IMR-90 (cell line): ENCODE measurements around the gene AKT1S1. TPM values are rescaled to one million over a fixed set of nuclear protein-coding genes. Genes with fewer than 3 reads are reported as not detected.
A peak's percentile ranks its signal among the peaks of the same experiment; 100 is the strongest.

Experiments used
- ATAC-seq: fragments of 200-7000 bp; cut with Tn5 transposase; 2 replicates; pipeline ENCODE4 v1.9.1; 2020; ENCODE audit warnings: low read depth, mild to moderate bottlenecking, moderate library complexity
- BruUV-seq: library from RNA; stranded (reverse); fragments of 400-500 nt; replicated peaks from 2 replicates; lab custom pipeline; 2021; lab: Mats Ljungman, UMichigan
- CTCF ChIA-PET: fragments of 300-600 bp; formaldehyde crosslinking; extraction: SDS; loops from one replicate; lab custom pipeline; 2021; ENCODE audit warnings: antibody characterized with exemption; lab: Yijun Ruan, JAX
- POLR2A ChIA-PET: fragments of 300-600 bp; sonication (Branson Sonifier 250); formaldehyde crosslinking; loops from one replicate; lab custom pipeline; 2022; ENCODE audit warnings: antibody characterized with exemption; ENCODE audit not compliant: unreplicated experiment; lab: Charles Lee
- DNase-seq: peaks from one replicate; pipeline ENCODE4 v3.0.0; 2013
- H2AFZ ChIP-seq: replicated peaks from 2 replicates; pipeline ENCODE3; 2013; ENCODE audit warnings: low read length, mild to moderate bottlenecking; ENCODE audit not compliant: poor library complexity
- H2AK5ac ChIP-seq: 2 replicates; pipeline ENCODE4 v1.6.1; 2013; ENCODE audit warnings: low read depth, low read length, inconsistent platforms
- H2AK9ac ChIP-seq: replicated peaks from 2 replicates; pipeline ENCODE3; 2013; ENCODE audit warnings: mild to moderate bottlenecking, low read depth, low read length, moderate library complexity; ENCODE audit not compliant: poor library complexity
- H2BK120ac ChIP-seq: 2 replicates; pipeline ENCODE4 v1.6.1; 2013; ENCODE audit warnings: low read depth, low read length, inconsistent platforms
- H2BK15ac ChIP-seq: 3 replicates; pipeline ENCODE4 v1.6.1; 2013; ENCODE audit warnings: low read depth, low read length, inconsistent platforms
- H2BK20ac ChIP-seq: 2 replicates; pipeline ENCODE4 v1.6.1; 2013; ENCODE audit warnings: low read depth, mild to moderate bottlenecking, inconsistent platforms, low read length, moderate library complexity
- H2BK5ac ChIP-seq: 2 replicates; pipeline ENCODE4 v1.6.1; 2013; ENCODE audit warnings: mild to moderate bottlenecking, low read depth, low read length, inconsistent platforms; ENCODE audit not compliant: poor library complexity, severe bottlenecking
- H3K14ac ChIP-seq: replicated peaks from 2 replicates; pipeline ENCODE4 v1.6.1; 2013; ENCODE audit warnings: low read depth, low read length, inconsistent platforms
- H3K18ac ChIP-seq: 2 replicates; pipeline ENCODE4 v1.6.1; 2013; ENCODE audit warnings: low read depth, low read length, control low read depth
- H3K23ac ChIP-seq: 2 replicates; pipeline ENCODE4 v1.6.1; 2013; ENCODE audit warnings: low read depth, low read length, inconsistent platforms
- H3K27ac ChIP-seq: 2 replicates; pipeline ENCODE4 v1.5.1; 2013; ENCODE audit warnings: mild to moderate bottlenecking, control low read depth, low read length; ENCODE audit not compliant: insufficient read depth
- H3K27me3 ChIP-seq: 2 replicates; pipeline ENCODE4 v1.6.1; 2013; ENCODE audit warnings: low read length; ENCODE audit not compliant: control insufficient read depth, insufficient read depth
- H3K36me3 ChIP-seq: 2 replicates; pipeline ENCODE4 v1.6.1; 2013; ENCODE audit warnings: low read length, mixed read lengths; ENCODE audit not compliant: control insufficient read depth, insufficient read depth
- H3K4ac ChIP-seq: 2 replicates; pipeline ENCODE4 v1.6.1; 2013; ENCODE audit warnings: low read depth, low read length, inconsistent platforms
- H3K4me1 ChIP-seq: 2 replicates; pipeline ENCODE4 v1.6.1; 2013; ENCODE audit warnings: low read length, mixed read lengths; ENCODE audit not compliant: control insufficient read depth, insufficient read depth
- H3K4me2 ChIP-seq: 2 replicates; pipeline ENCODE4 v1.6.1; 2013; ENCODE audit warnings: low read depth, mild to moderate bottlenecking, control low read depth, low read length, moderate library complexity
- H3K4me3 ChIP-seq: 2 replicates; pipeline ENCODE4 v1.5.1; 2013; ENCODE audit warnings: low read depth, mild to moderate bottlenecking, control low read depth, low read length, moderate library complexity; ENCODE audit not compliant: insufficient read depth
- H3K56ac ChIP-seq: 2 replicates; pipeline ENCODE4 v1.6.1; 2013; ENCODE audit warnings: low read length, inconsistent platforms; ENCODE audit not compliant: insufficient read depth; ENCODE audit errors: extremely low read depth
- H3K79me1 ChIP-seq, 2 experiments: 2 replicates each; pipeline ENCODE4 v1.6.1; 2013; ENCODE audit warnings: low read length in 2 of 2, inconsistent platforms in 1 of 2, low read depth in 1 of 2
- H3K9ac ChIP-seq: 2 replicates; pipeline ENCODE4 v1.6.1; 2013; ENCODE audit warnings: low read depth, low read length, control low read depth
- H3K9me1 ChIP-seq: 2 replicates; pipeline ENCODE4 v1.6.1; 2013; ENCODE audit warnings: low read length, inconsistent platforms; ENCODE audit not compliant: insufficient read depth
- H3K9me3 ChIP-seq: 2 replicates; pipeline ENCODE4 v1.6.1; 2013; ENCODE audit warnings: low read length; ENCODE audit not compliant: control insufficient read depth, insufficient read depth
- H4K20me1 ChIP-seq: 2 replicates; pipeline ENCODE4 v1.6.1; 2013; ENCODE audit warnings: low read length, inconsistent platforms; ENCODE audit not compliant: insufficient read depth
- H4K5ac ChIP-seq: 2 replicates; pipeline ENCODE4 v1.6.1; 2013; ENCODE audit warnings: mild to moderate bottlenecking, low read depth, low read length, control low read depth
- H4K8ac ChIP-seq, 2 experiments: 2 replicates each; pipeline ENCODE4 v1.6.1; 2013; ENCODE audit warnings: low read depth in 2 of 2, low read length in 2 of 2, control low read depth in 1 of 2, inconsistent platforms in 1 of 2
- H4K91ac ChIP-seq: 2 replicates; pipeline ENCODE4 v1.6.1; 2013; ENCODE audit warnings: low read depth, low read length, inconsistent platforms; ENCODE audit not compliant: insufficient read depth
- BHLHE40 ChIP-seq: fragments of 150-350 bp; IDR thresholded peaks from 2 replicates; pipeline ENCODE4 v1.6.1; 2016; ENCODE audit warnings: mild to moderate bottlenecking, low read depth, low read length
- CEBPB ChIP-seq: IDR thresholded peaks from 2 replicates; pipeline ENCODE4 v1.6.1; 2012; ENCODE audit warnings: low read depth, low read length, improper control_type of control experiment
- CTCF ChIP-seq: conservative IDR thresholded peaks from 2 replicates; pipeline ENCODE4 v1.5.1; 2012; ENCODE audit warnings: mild to moderate bottlenecking, low read depth, low read length, improper control_type of control experiment
- FOS ChIP-seq: fragments of 150-350 bp; IDR thresholded peaks from 2 replicates; pipeline ENCODE4 v1.6.1; 2016; ENCODE audit warnings: low read depth, low read length
- MAZ ChIP-seq: IDR thresholded peaks from 2 replicates; pipeline ENCODE4 v1.6.1; 2012; ENCODE audit warnings: low read depth, mild to moderate bottlenecking, low read length, improper control_type of control experiment, moderate library complexity, borderline replicate concordance
- RAD21 ChIP-seq: IDR thresholded peaks from 2 replicates; pipeline ENCODE4 v1.6.1; 2012; ENCODE audit warnings: low read length, improper control_type of control experiment
- USF2 ChIP-seq: fragments of 150-350 bp; IDR thresholded peaks from 2 replicates; pipeline ENCODE4 v1.6.1; 2017; ENCODE audit warnings: mild to moderate bottlenecking, antibody characterized with exemption, low read length, low read depth
- WGBS, 2 experiments: methylation state at CpG; one replicate each; pipeline versions ENCODE4 v1.1.5 to v1.1.7; 2013; ENCODE audit warnings: missing lambda C conversion rate in 2 of 2; ENCODE audit not compliant: insufficient read length in 1 of 2; ENCODE audit errors: extremely low coverage in 2 of 2; 5-methylcytosine and 5-hydroxymethylcytosine counted together
- dilution Hi-C: fragments of 300-500 bp; cut with HindIII; formaldehyde crosslinking; loops from one replicate; pipeline ENCODE4 v1.14.3; 2018; ENCODE audit warnings: low sequenced_read_pairs; ENCODE audit not compliant: unreplicated experiment
- in situ Hi-C: fragments of 300-500 bp; cut with MboI; formaldehyde crosslinking; loops from 3 replicates; pipeline ENCODE4 v1.14.3; 2019; ENCODE audit warnings: low sequenced_read_pairs, inconsistent platforms, mixed read lengths
- intact Hi-C: fragments of 100-400 bp; cut with micrococcal nuclease; formaldehyde crosslinking; loops from 2 replicates; pipeline ENCODE4 v1.10.0; 2022
- polyA plus RNA-seq, 3 experiments: library from polyadenylated mRNA; depleted of rRNA; stranded (reverse); fragments of >200 nt; gene quantifications; 2 replicates each; pipeline ENCODE4 v1.2.3, GENCODE V29; 2012; ENCODE audit warnings: low replicate concordance in 1 of 3
- total RNA-seq: library from RNA; depleted of rRNA; stranded (reverse); fragments of >200 nt; gene quantifications from 2 replicates; pipeline ENCODE4 v1.2.3, GENCODE V29; 2012
- TF ChIP-seq, protein P1 (sequence below): fragments of 150-350 bp; IDR thresholded peaks from 2 replicates; pipeline ENCODE4 v1.6.1; 2016; ENCODE audit warnings: low read depth, mild to moderate bottlenecking, low read length, moderate library complexity, borderline replicate concordance

AKT1S1 gene
- total and polyA plus RNA-seq, 2 of the 4 experiments (the other 2 are of a cell fraction), result 3.6 to 54.4 TPM

- H2AK5ac ChIP-seq, result no peak overlapping the region
- H3K27me3 ChIP-seq, result no peaks in the 10 kb centered on the region
- no peak overlapping the region for H3K56ac ChIP-seq
- no peak overlapping the region for H2BK20ac ChIP-seq
- H4K91ac ChIP-seq, result no peak overlapping the region
- no peaks in the 10 kb centered on the region for H3K9me3 ChIP-seq
- H3K18ac ChIP-seq, result no peak overlapping the region
- H4K20me1 ChIP-seq, result peaks cover 28% of the 10 kb centered on the region
- ATAC-seq (peak; percentile 68), DNase-seq (peak; percentile 44)
- BruUV-seq, result no TSS peak
- H3K4me2 ChIP-seq, result no peak overlapping the region
- ChIA-PET POLR2A (no interaction called here), CTCF (no interaction called here)
- no peak overlapping the region for H4K5ac ChIP-seq
- intact Hi-C loops (no loop called here), dilution Hi-C loops (no loop called here), in situ Hi-C loops (no loop called here)
- H3K27ac ChIP-seq, result no peak overlapping the region
- H2AFZ ChIP-seq, result no peak overlapping the region
- H2AK9ac ChIP-seq, result peak overlapping the region; percentile 77
- H3K9me1 ChIP-seq, result peaks cover 9% of the 10 kb centered on the region
- 76% methylated on average over 9 of the region's 21 CpGs; no CpG with 5 or more reads in 1 of the 2 experiments for WGBS, 2 experiments
- no peak overlapping the region for H3K9ac ChIP-seq
- no peak overlapping the region for H2BK120ac ChIP-seq
- peaks cover 3% of the 10 kb centered on the region for H3K4me1 ChIP-seq
- H2BK15ac ChIP-seq, result no peak overlapping the region
- H3K4me3 ChIP-seq, result no peak overlapping the region
- H3K23ac ChIP-seq, result no peak overlapping the region
- H2BK5ac ChIP-seq, result no peak overlapping the region
- no peak overlapping the region for H3K4ac ChIP-seq
- no peak overlapping the region for H4K8ac ChIP-seq
- TF ChIP-seq CEBPB, result no peak
- TF ChIP-seq FOS, result no peak
- no peak for TF ChIP-seq MAZ
- TF ChIP-seq, protein P1, sequence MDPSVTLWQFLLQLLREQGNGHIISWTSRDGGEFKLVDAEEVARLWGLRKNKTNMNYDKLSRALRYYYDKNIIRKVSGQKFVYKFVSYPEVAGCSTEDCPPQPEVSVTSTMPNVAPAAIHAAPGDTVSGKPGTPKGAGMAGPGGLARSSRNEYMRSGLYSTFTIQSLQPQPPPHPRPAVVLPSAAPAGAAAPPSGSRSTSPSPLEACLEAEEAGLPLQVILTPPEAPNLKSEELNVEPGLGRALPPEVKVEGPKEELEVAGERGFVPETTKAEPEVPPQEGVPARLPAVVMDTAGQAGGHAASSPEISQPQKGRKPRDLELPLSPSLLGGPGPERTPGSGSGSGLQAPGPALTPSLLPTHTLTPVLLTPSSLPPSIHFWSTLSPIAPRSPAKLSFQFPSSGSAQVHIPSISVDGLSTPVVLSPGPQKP, result no peak
- TF ChIP-seq USF2, result no peak
- no peak for TF ChIP-seq RAD21
- no peak for TF ChIP-seq CTCF
- 0 out of 2 replicates have a peak, but pooled peaks have one; percentile 6 for TF ChIP-seq BHLHE40
- no peak overlapping the region for H3K14ac ChIP-seq
- peaks cover 60% of the 10 kb centered on the region for H3K36me3 ChIP-seq
- H3K79me1 ChIP-seq, result peaks cover 25 to 76% of the 10 kb centered on the region in 2 experiments
Measured at GRCh38 chr19:49912965-49913685, 36.0 kb upstream of the AKT1S1 start.
